MM.1S (cell line): ENCODE data around the gene FCRL6.
A peak's percentile ranks its signal among the peaks of the same experiment; 100 is the strongest.

Experiments used
- DNase-seq: peaks from one replicate; pipeline ENCODE4 v3.0.0-alpha.2; 2015
- H2AFZ ChIP-seq: fragments of 300-600 bp; sonication (generic); 2 replicates; pipeline ENCODE4 v1.6.0; 2016; ENCODE audit warnings: antibody characterized with exemption, low read length
- H3F3A ChIP-seq: fragments of 300-600 bp; sonication (generic); 2 replicates; pipeline ENCODE4 v1.6.1; 2016; ENCODE audit warnings: mild to moderate bottlenecking, antibody characterized with exemption, low read length, moderate library complexity, mixed read lengths; ENCODE audit not compliant: insufficient read depth
- H3K27ac ChIP-seq: fragments of 300-600 bp; sonication (generic); 2 replicates; pipeline ENCODE4 v1.5.1; 2016; ENCODE audit warnings: mild to moderate bottlenecking, low read length
- H3K27me3 ChIP-seq: fragments of 300-600 bp; sonication (generic); replicated peaks from 2 replicates; pipeline ENCODE4 v1.6.0; 2016; ENCODE audit warnings: low read length; ENCODE audit not compliant: insufficient read depth
- H3K36me3 ChIP-seq: fragments of 300-600 bp; sonication (generic); replicated peaks from 2 replicates; pipeline ENCODE4 v1.6.1; 2016; ENCODE audit warnings: mild to moderate bottlenecking, low read length, mixed read lengths; ENCODE audit not compliant: insufficient read depth
- H3K4me1 ChIP-seq: fragments of 300-600 bp; sonication (generic); 2 replicates; pipeline ENCODE4 v1.6.1; 2016; ENCODE audit warnings: low read length, mixed read lengths
- H3K4me2 ChIP-seq: fragments of 300-600 bp; sonication (generic); 2 replicates; pipeline ENCODE4 v1.6.0; 2016; ENCODE audit warnings: low read depth, low read length
- H3K4me3 ChIP-seq: fragments of 300-600 bp; sonication (generic); 2 replicates; pipeline ENCODE4 v1.5.1; 2016; ENCODE audit warnings: low read length, mixed read lengths
- H3K79me2 ChIP-seq: fragments of 300-600 bp; sonication (generic); 2 replicates; pipeline ENCODE4 v1.6.1; 2016; ENCODE audit warnings: mixed run types, low read length, mixed read lengths
- H3K9ac ChIP-seq: fragments of 300-600 bp; sonication (generic); 2 replicates; pipeline ENCODE4 v1.6.1; 2016; ENCODE audit warnings: low read length, mixed read lengths
- H3K9me2 ChIP-seq: fragments of 300-600 bp; sonication (generic); replicated peaks from 2 replicates; pipeline ENCODE4 v1.6.1; 2016; ENCODE audit warnings: mild to moderate bottlenecking, low read length, mixed read lengths; ENCODE audit not compliant: insufficient read depth
- H3K9me3 ChIP-seq: fragments of 300-600 bp; sonication (generic); replicated peaks from 2 replicates; pipeline ENCODE4 v1.6.1; 2016; ENCODE audit warnings: mild to moderate bottlenecking, low read length, mixed read lengths; ENCODE audit not compliant: insufficient read depth
- H4K20me1 ChIP-seq: fragments of 300-600 bp; sonication (generic); 2 replicates; pipeline ENCODE4 v1.6.1; 2016; ENCODE audit warnings: mild to moderate bottlenecking, low read length, moderate library complexity, mixed read lengths; ENCODE audit not compliant: insufficient read depth
- EZH2 ChIP-seq: fragments of 300-600 bp; sonication (generic); optimal IDR thresholded peaks from 2 replicates; pipeline ENCODE3; 2017; ENCODE audit warnings: low read depth, mild to moderate bottlenecking, antibody characterized with exemption, low read length, mixed read lengths
- EZH2phosphoT487 ChIP-seq: fragments of 300-600 bp; sonication (generic); IDR thresholded peaks from 2 replicates; pipeline ENCODE4 v1.6.1; 2018; ENCODE audit warnings: antibody characterized with exemption, low read length
- TF ChIP-seq, protein P1 (sequence below): fragments of 300-600 bp; sonication (generic); IDR thresholded peaks from 2 replicates; pipeline ENCODE4 v1.5.1; 2016; ENCODE audit warnings: antibody characterized with exemption, low read length, mixed read lengths

FCRL6 gene

DNA sequence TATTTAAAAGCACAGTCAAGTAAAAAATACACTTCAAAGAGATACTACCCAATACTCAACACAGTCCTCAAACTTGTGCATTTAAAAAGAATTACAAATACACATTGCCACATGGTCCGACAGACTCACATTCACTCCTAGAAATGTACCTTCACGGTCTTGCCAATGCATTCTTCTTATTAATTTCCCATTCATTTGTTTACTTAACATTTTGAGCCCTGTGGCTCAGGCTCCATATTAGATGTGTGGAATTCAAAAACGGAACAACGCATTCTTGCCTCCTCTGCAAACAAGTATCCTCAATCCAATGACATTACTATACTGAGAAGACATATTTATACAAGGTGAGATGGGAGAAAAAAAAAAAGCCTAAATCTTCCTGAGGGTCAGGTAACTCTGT is 23.9 kb upstream of the FCRL6 start:
- no peaks in the 10 kb centered on the region for H3K36me3 ChIP-seq

DNA sequence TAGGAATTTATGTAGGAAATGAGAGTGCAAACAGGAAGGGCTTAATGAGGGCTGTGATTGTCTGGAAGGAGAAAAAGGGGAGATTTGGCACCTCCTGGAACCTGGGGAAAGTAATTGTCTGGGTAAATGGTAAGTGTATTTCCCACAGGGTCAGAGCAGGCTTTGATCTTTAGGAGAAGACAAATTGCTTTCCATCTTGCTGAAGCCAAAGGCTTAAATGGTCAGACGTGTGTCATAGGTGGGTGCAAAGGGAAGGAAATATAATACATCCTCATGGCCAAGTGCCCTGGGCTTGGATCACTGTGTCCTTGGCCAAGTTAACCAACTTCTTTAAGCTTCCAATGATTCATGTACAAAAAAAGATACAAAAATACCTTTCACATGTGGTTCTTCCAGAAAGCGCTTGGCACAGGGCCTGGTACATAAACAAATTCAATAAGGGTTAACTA is 22.7 kb upstream of the FCRL6 start:
- no peaks in the 10 kb centered on the region for H4K20me1 ChIP-seq
- DNase-seq: no peak
- peaks cover 10% of the 10 kb centered on the region; the same call in 1 of the 2 replicates for H3K4me1 ChIP-seq
- no peaks in the 10 kb centered on the region for H3K36me3 ChIP-seq
- no peak overlapping the region for H3K27ac ChIP-seq
- H3K79me2 ChIP-seq: 0 out of 2 replicates have a peak, but pooled peaks cover 8% of the 10 kb centered on the region
- H3K4me2 ChIP-seq: no peak overlapping the region
- no peak overlapping the region for H3K9ac ChIP-seq
- H3K4me3 ChIP-seq: no peak overlapping the region
- no peaks in the 10 kb centered on the region for H3K9me3 ChIP-seq
- H3K9me2 ChIP-seq: no peaks in the 10 kb centered on the region
- no peak for TF ChIP-seq EZH2
- no peak for TF ChIP-seq EZH2phosphoT487
- TF ChIP-seq, protein P1, sequence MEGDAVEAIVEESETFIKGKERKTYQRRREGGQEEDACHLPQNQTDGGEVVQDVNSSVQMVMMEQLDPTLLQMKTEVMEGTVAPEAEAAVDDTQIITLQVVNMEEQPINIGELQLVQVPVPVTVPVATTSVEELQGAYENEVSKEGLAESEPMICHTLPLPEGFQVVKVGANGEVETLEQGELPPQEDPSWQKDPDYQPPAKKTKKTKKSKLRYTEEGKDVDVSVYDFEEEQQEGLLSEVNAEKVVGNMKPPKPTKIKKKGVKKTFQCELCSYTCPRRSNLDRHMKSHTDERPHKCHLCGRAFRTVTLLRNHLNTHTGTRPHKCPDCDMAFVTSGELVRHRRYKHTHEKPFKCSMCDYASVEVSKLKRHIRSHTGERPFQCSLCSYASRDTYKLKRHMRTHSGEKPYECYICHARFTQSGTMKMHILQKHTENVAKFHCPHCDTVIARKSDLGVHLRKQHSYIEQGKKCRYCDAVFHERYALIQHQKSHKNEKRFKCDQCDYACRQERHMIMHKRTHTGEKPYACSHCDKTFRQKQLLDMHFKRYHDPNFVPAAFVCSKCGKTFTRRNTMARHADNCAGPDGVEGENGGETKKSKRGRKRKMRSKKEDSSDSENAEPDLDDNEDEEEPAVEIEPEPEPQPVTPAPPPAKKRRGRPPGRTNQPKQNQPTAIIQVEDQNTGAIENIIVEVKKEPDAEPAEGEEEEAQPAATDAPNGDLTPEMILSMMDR: no peak
- H3K27me3 ChIP-seq: no peaks in the 10 kb centered on the region
- H2AFZ ChIP-seq: no peak overlapping the region
- H3F3A ChIP-seq: no peaks in the 10 kb centered on the region

More for the DNA sequence above, 23.9 kb upstream of the FCRL6 start:
- H3F3A ChIP-seq: no peaks in the 10 kb centered on the region
- no peak overlapping the region for H3K9ac ChIP-seq
- H3K4me1 ChIP-seq: peaks cover 10% of the 10 kb centered on the region; the same call in 1 of the 2 replicates
- no peaks in the 10 kb centered on the region for H3K27me3 ChIP-seq
- no peak overlapping the region for H3K4me2 ChIP-seq
- DNase-seq: no peak
- no peak overlapping the region for H3K4me3 ChIP-seq
- H4K20me1 ChIP-seq: no peaks in the 10 kb centered on the region
- no peaks in the 10 kb centered on the region for H3K9me3 ChIP-seq
- H2AFZ ChIP-seq: no peak overlapping the region
- TF ChIP-seq, protein P1: no peak
- no peak for TF ChIP-seq EZH2
- TF ChIP-seq EZH2phosphoT487: no peak
- H3K9me2 ChIP-seq: no peaks in the 10 kb centered on the region
- H3K79me2 ChIP-seq: 0 out of 2 replicates have a peak, but pooled peaks cover 8% of the 10 kb centered on the region
- no peak overlapping the region for H3K27ac ChIP-seq

- Histone ChIP-seq H3K9me3 (no peaks in the 10 kb centered on the region), H3K9me2 (no peaks in the 10 kb centered on the region), H3K4me2 (peak within 1 kb of the TSS; percentile 90), H3K27ac (no peak within 1 kb of the TSS), H3K79me2 (0 out of 2 replicates have a peak, but pooled peaks cover 8% of the 10 kb centered on the region), H3K4me1 (peaks cover 10% of the 10 kb centered on the region; the same call in 1 of the 2 replicates), H3K27me3 (no peaks in the 10 kb centered on the region), H4K20me1 (no peaks in the 10 kb centered on the region), H3K9ac (peak within 1 kb of the TSS; percentile 67), H3K36me3 (no peaks in the 10 kb centered on the region), H3K4me3 (peak within 1 kb of the TSS; percentile 86), H2AFZ (peak within 1 kb of the TSS; percentile 99), H3F3A (no peaks in the 10 kb centered on the region)
- DNase-seq: peak; percentile 100
- TF ChIP-seq, protein P1: peak; percentile 98
- TF ChIP-seq EZH2phosphoT487 (no peak), EZH2 (no peak)
These were observed 21.3 kb upstream of the FCRL6 start, which contains the start of gene DUSP23 for GRCh38 chr1:159780583-159781582. Gene DUSP23, plus strand, starts transcription at chr1:159780962. Its CDS starts 139 bp downstream, at chr1:159781101.
